ENCODE measurements around the gene CHMP1B.
A peak's percentile ranks its signal among the peaks of the same experiment; 100 is the strongest.

The CHMP1B gene

DNA sequence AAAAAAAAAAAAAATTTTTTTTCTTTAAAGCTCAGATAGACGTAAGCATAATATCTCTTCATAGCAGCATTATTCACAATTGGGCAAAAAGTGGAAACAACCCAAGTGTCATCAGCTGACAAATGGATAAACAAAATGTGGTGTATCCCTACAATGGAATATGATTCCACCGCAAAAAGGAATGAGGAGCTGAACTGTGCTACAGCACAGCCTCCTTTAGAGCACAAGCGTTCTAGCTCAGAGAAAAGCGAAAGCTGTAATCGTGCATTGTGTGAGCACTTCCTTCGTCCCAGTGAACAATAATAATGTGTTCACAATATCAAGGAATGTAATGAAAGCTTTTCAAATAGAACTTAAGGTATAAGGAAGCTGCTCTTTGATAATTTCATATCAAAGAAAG is 11.7 kb upstream of the CHMP1B start:
- POLR2A ChIA-PET, result interaction anchor here (0.9 kb wide), 1 partner anchor 11 kb away, joined by 3 read pairs; no protein-coding TSS in a partner anchor
- CTCF ChIA-PET, result no interaction called here
- no peak for TF ChIP-seq FOXA1 (IDR thresholded peaks at IDR 0.05)
- no peak for TF ChIP-seq TARDBP (IDR thresholded peaks at IDR 0.05)
- no peak for TF ChIP-seq NFRKB (IDR thresholded peaks at IDR 0.05)
- TF ChIP-seq FOXM1 (IDR thresholded peaks at IDR 0.05; ENCODE audit: borderline replicate concordance), result no peak
- no peak for TF ChIP-seq CTBP1 (IDR thresholded peaks at IDR 0.05; ENCODE audit: borderline replicate concordance)
- no peak for TF ChIP-seq L3MBTL2 (conservative IDR thresholded peaks at IDR 0.05)
- no peak for TF ChIP-seq ELF4 (IDR thresholded peaks at IDR 0.05)
- no peak for TF ChIP-seq SP1 (IDR thresholded peaks at IDR 0.05)
- TF ChIP-seq ZNF384 (IDR thresholded peaks at IDR 0.05), result no peak
- no peak for TF ChIP-seq SUZ12 (IDR thresholded peaks at IDR 0.05)
- TF ChIP-seq HDGF (IDR thresholded peaks at IDR 0.05; ENCODE audit: borderline replicate concordance), result no peak
- no peak for TF ChIP-seq LEF1 (IDR thresholded peaks at IDR 0.05; ENCODE audit: borderline replicate concordance)
- TF ChIP-seq FOXK2 (IDR thresholded peaks at IDR 0.05), result no peak
- no peak for TF ChIP-seq BHLHE40 (IDR thresholded peaks at IDR 0.05; ENCODE audit: borderline replicate concordance)
- no peak for TF ChIP-seq ARNT (IDR thresholded peaks at IDR 0.05)
- TF ChIP-seq, protein P1, sequence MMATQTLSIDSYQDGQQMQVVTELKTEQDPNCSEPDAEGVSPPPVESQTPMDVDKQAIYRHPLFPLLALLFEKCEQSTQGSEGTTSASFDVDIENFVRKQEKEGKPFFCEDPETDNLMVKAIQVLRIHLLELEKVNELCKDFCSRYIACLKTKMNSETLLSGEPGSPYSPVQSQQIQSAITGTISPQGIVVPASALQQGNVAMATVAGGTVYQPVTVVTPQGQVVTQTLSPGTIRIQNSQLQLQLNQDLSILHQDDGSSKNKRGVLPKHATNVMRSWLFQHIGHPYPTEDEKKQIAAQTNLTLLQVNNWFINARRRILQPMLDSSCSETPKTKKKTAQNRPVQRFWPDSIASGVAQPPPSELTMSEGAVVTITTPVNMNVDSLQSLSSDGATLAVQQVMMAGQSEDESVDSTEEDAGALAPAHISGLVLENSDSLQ (IDR thresholded peaks at IDR 0.05), result no peak
- no peak for DNase-seq (ENCODE audit: extremely low spot score)

DNA sequence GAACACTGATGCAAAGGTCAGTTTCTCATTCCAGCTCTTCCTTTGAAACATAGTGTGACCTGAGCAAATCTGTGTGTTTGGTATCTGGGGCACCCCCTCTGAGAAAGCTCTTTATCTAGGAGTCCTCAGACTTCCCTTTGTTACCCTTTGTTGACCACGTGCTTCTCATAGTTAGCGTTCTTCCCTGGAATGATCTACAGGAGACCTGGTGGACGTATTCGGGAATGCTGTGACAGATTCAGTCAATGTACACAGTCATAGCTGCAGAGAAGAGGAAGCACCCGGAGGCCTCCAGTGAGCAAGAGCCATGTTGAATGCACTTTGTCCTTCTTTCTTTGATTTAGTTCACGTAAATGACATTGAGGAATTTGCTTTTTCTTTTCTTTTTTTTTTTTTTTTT is 10.7 kb upstream of the CHMP1B start:
- POLR2A ChIA-PET, result interaction anchor here (0.9 kb wide), 1 partner anchor 10 kb away, joined by 3 read pairs; no protein-coding TSS in a partner anchor
- TF ChIP-seq ZNF384 (IDR thresholded peaks at IDR 0.05) (no peak), FOXK2 (IDR thresholded peaks at IDR 0.05) (no peak), ELF4 (IDR thresholded peaks at IDR 0.05) (no peak), ARNT (IDR thresholded peaks at IDR 0.05) (no peak), HDGF (IDR thresholded peaks at IDR 0.05; ENCODE audit: borderline replicate concordance) (no peak), NFRKB (IDR thresholded peaks at IDR 0.05) (no peak), BHLHE40 (IDR thresholded peaks at IDR 0.05; ENCODE audit: borderline replicate concordance) (no peak)
- CTCF ChIA-PET, result no interaction called here
- no peak for DNase-seq (ENCODE audit: extremely low spot score)

DNA sequence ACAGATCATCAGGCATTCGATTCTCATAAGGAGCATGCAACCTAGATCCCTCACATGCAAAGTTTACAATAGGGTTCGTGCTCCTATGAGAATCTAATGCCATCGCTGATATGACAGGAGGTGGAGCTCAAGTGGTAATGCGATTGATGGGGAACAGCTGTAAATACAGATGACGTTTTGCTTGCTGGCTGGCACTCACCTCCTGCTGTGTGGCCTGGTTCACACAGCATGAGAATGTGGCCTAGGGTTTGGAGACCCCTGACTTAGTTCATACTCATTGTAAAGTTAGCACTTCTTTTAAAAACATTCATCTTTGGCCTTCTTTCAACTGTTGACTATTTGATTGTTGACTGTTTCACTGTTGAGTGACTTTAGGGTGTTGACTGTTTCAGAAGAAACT is 8.7 kb upstream of the CHMP1B start:
- ChIA-PET POLR2A (no interaction called here), CTCF (no interaction called here)
- DNase-seq (ENCODE audit: extremely low spot score), result no peak
- no peak for TF ChIP-seq CTBP1 (IDR thresholded peaks at IDR 0.05; ENCODE audit: borderline replicate concordance)
- TF ChIP-seq, protein P1 (IDR thresholded peaks at IDR 0.05), result peak; percentile 61

- TF ChIP-seq ARNT (IDR thresholded peaks at IDR 0.05), result no peak
- TF ChIP-seq FOXM1 (IDR thresholded peaks at IDR 0.05; ENCODE audit: borderline replicate concordance), result no peak
- no peak for TF ChIP-seq ZNF384 (IDR thresholded peaks at IDR 0.05)
- no peak for TF ChIP-seq L3MBTL2 (conservative IDR thresholded peaks at IDR 0.05)
- TF ChIP-seq, protein P1 (IDR thresholded peaks at IDR 0.05), result no peak
- no peak for TF ChIP-seq NFRKB (IDR thresholded peaks at IDR 0.05)
- TF ChIP-seq ELF4 (IDR thresholded peaks at IDR 0.05), result no peak
- TF ChIP-seq BHLHE40 (IDR thresholded peaks at IDR 0.05; ENCODE audit: borderline replicate concordance), result no peak
- TF ChIP-seq SP1 (IDR thresholded peaks at IDR 0.05), result no peak
- no peak for TF ChIP-seq SUZ12 (IDR thresholded peaks at IDR 0.05)
- TF ChIP-seq FOXK2 (IDR thresholded peaks at IDR 0.05), result no peak
- TF ChIP-seq FOXA1 (IDR thresholded peaks at IDR 0.05), result no peak
- TF ChIP-seq LEF1 (IDR thresholded peaks at IDR 0.05; ENCODE audit: borderline replicate concordance), result no peak
- no peak for TF ChIP-seq CTBP1 (IDR thresholded peaks at IDR 0.05; ENCODE audit: borderline replicate concordance)
- no peak for TF ChIP-seq TARDBP (IDR thresholded peaks at IDR 0.05)
- TF ChIP-seq HDGF (IDR thresholded peaks at IDR 0.05; ENCODE audit: borderline replicate concordance), result no peak
- CTCF ChIA-PET, result no interaction called here
- POLR2A ChIA-PET, result no interaction called here
- DNase-seq (ENCODE audit: extremely low spot score), result no peak
These were observed 6.8 kb upstream of the CHMP1B start for GRCh38 chr18:11844436-11844835.

GRCh38 chr18:11845654-11846053 is 5.6 kb upstream of the CHMP1B start:
- no peak for DNase-seq (ENCODE audit: extremely low spot score)
- ChIA-PET POLR2A (no interaction called here), CTCF (no interaction called here)
- TF ChIP-seq FOXK2 (IDR thresholded peaks at IDR 0.05) (no peak), ARNT (IDR thresholded peaks at IDR 0.05) (no peak), CTBP1 (IDR thresholded peaks at IDR 0.05; ENCODE audit: borderline replicate concordance) (no peak), TARDBP (IDR thresholded peaks at IDR 0.05) (no peak), HDGF (IDR thresholded peaks at IDR 0.05; ENCODE audit: borderline replicate concordance) (no peak), FOXM1 (IDR thresholded peaks at IDR 0.05; ENCODE audit: borderline replicate concordance) (no peak), ZNF384 (IDR thresholded peaks at IDR 0.05) (no peak)

DNA sequence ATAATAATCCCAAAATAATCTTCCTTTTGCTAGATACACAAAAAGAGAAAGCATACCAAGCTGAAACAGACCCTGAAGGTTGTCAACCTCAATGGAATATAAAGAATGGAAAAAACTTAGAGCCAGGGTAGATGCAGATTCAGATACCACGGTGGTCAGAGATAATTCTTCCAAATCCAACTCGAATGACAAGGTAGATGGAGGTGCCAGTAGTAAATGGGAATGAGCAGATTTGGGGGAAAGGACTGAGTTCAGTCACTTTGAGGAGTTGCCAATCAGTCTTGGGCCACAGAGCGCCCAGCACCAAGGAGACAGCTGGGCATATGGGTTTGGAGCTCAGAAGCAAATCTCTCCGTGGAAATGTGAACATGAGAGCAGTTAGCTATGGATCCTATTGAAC is 3.4 kb upstream of the CHMP1B start:
- POLR2A ChIA-PET, result no interaction called here
- TF ChIP-seq FOXA1 (IDR thresholded peaks at IDR 0.05), result no peak
- no peak for TF ChIP-seq SP1 (IDR thresholded peaks at IDR 0.05)
- no peak for TF ChIP-seq LEF1 (IDR thresholded peaks at IDR 0.05; ENCODE audit: borderline replicate concordance)
- no peak for TF ChIP-seq HDGF (IDR thresholded peaks at IDR 0.05; ENCODE audit: borderline replicate concordance)
- TF ChIP-seq BHLHE40 (IDR thresholded peaks at IDR 0.05; ENCODE audit: borderline replicate concordance), result no peak
- CTCF ChIA-PET, result no interaction called here
- no peak for DNase-seq (ENCODE audit: extremely low spot score)

- peak; percentile 36; the same call in 1 of the 2 replicates for TF ChIP-seq ZNF384 (IDR thresholded peaks at IDR 0.05)
- no peak for TF ChIP-seq ELF4 (IDR thresholded peaks at IDR 0.05)
- DNase-seq (ENCODE audit: extremely low spot score), result no peak
- ChIA-PET POLR2A (no interaction called here), CTCF (no interaction called here)
These were observed 1.9 kb upstream of the CHMP1B start for GRCh38 chr18:11849279-11849678.

All from HEK293T (cell line).